Gastrocnemius medialis (tissue), 4 donors: Measurements from ENCODE around the gene KLHL42. TPM values are rescaled to one million over a fixed set of nuclear protein-coding genes. Genes with fewer than 3 reads are reported as not detected.

Experiments used
- ATAC-seq, 2 donors: fragments of 150-250 bp; one replicate each; pipeline ENCODE4 v1.9.1; 2016
- DNase-seq, 2 donors: peaks; one replicate each; pipeline ENCODE4 v3.0.0-alpha.2; 2019
- H3K27ac ChIP-seq, 4 donors: fragments of 200-600 bp; sonication (generic); 1 replicate in 1 of 4; 2 replicates in 3 of 4; pipeline ENCODE4 v1.5.1; 2016 to 2018; ENCODE audit warnings: mild to moderate bottlenecking in 2 of 4, moderate library complexity in 1 of 4
- H3K27me3 ChIP-seq, 3 donors: fragments of 200-600 bp; sonication (generic) in 2 of 3; 1 replicate in 1 of 3; 2 replicates in 2 of 3; pipeline versions ENCODE4 v1.5.1 to v1.6.0; 2016 to 2019; ENCODE audit warnings: mild to moderate bottlenecking in 1 of 3, moderate library complexity in 1 of 3
- H3K36me3 ChIP-seq, 2 donors: fragments of 200-600 bp; sonication (generic) in 1 of 2; one replicate each; pipeline ENCODE4 v1.5.1; 2017 to 2018
- H3K4me1 ChIP-seq, 2 donors: fragments of 200-600 bp; sonication (generic) in 1 of 2; one replicate each; pipeline ENCODE4 v1.5.1; 2016 to 2017; ENCODE audit warnings: mild to moderate bottlenecking in 2 of 2
- H3K4me3 ChIP-seq, 4 donors: fragments of 200-600 bp; sonication (generic) in 3 of 4; 1 replicate in 1 of 4; 2 replicates in 3 of 4; pipeline ENCODE4 v1.5.1; 2016 to 2019; ENCODE audit warnings: mild to moderate bottlenecking in 2 of 4
- H3K9me3 ChIP-seq, 3 donors: fragments of 200-600 bp; sonication (generic) in 2 of 3; 1 replicate in 1 of 3; 2 replicates in 2 of 3; pipeline ENCODE4 v1.5.1; 2016 to 2019
- CTCF ChIP-seq, 5 experiments: fragments of 450-650 bp in 3 of 5; fragments of 200-600 bp in 2 of 5; sonication (generic) in 2 of 5; IDR thresholded peaks in 4 of 5; conservative IDR thresholded peaks in 1 of 5; 1 replicate in 4 of 5; 2 replicates in 1 of 5; pipeline ENCODE4 v1.5.1; 2016 to 2019; ENCODE audit warnings: antibody characterized with exemption in 5 of 5, mild to moderate bottlenecking in 3 of 5, moderate library complexity in 3 of 5
- POLR2A ChIP-seq, 2 donors: fragments of 450-650 bp; IDR thresholded peaks; one replicate each; pipeline ENCODE4 v1.6.1; 2017; ENCODE audit warnings: antibody characterized with exemption in 2 of 2, mild to moderate bottlenecking in 2 of 2, moderate library complexity in 2 of 2
- in situ Hi-C, 4 donors: fragments of 200-750 bp; cut with MboI; loops; one replicate each; pipeline versions ENCODE4 v1.15.0 to v1.8.0; 2017; ENCODE audit warnings: low sequenced_read_pairs in 4 of 4
- intact Hi-C: fragments of 100-400 bp; cut with DNase I; formaldehyde crosslinking; loops from one replicate; pipeline ENCODE4 v1.15.1; 2023; ENCODE audit warnings: low total_unique reads
- total RNA-seq, 4 donors: library from RNA; depleted of rRNA; stranded (reverse); fragments of >200 nt; gene quantifications; one replicate each; pipeline versions ENCODE4 v1.1.0 to v1.2.3, GENCODE V29; 2016

KLHL42 gene
- total RNA-seq, 4 donors from 2014 or later = 3.4 to 6.2 (median 4.4) TPM

GRCh38 chr12:27823038-27823437, 43.0 kb downstream of the KLHL42 start:
- Histone ChIP-seq H3K4me1 (no peaks in the 10 kb centered on the region), H3K9me3 (no peaks in the 10 kb centered on the region)
- in situ Hi-C loops = no loop called here

GRCh38 chr12:27824126-27824842, 44.3 kb downstream of the KLHL42 start:
- no peak for TF ChIP-seq POLR2A (IDR thresholded peaks at IDR 0.05)
- TF ChIP-seq CTCF (IDR thresholded peaks at IDR 0.05 in 4 of 5, conservative IDR thresholded peaks at IDR 0.05 in 1 of 5) = no peak
- no peaks in the 10 kb centered on the region for H3K36me3 ChIP-seq
- H3K9me3 ChIP-seq = no peaks in the 10 kb centered on the region
- intact Hi-C loops = loop anchor here (5.0 kb wide), 2 partner anchors 92 to 118 kb away; no protein-coding TSS in a partner anchor
- H3K4me3 ChIP-seq = no peak overlapping the region
- in situ Hi-C loops = no loop called here
- H3K4me1 ChIP-seq = no peaks in the 10 kb centered on the region
- no peak overlapping the region for H3K27ac ChIP-seq
- no peak for DNase-seq
- no peak for ATAC-seq
- no peaks in the 10 kb centered on the region for H3K27me3 ChIP-seq

More at GRCh38 chr12:27823038-27823437, 43.0 kb downstream of the KLHL42 start:
- ATAC-seq = no peak
- intact Hi-C loops = loop anchor here (5.0 kb wide), 2 partner anchors 91 to 119 kb away; no protein-coding TSS in a partner anchor
- Histone ChIP-seq H3K27me3 (no peaks in the 10 kb centered on the region), H3K4me3 (no peak overlapping the region), H3K27ac (no peak overlapping the region), H3K36me3 (no peaks in the 10 kb centered on the region)
- TF ChIP-seq CTCF (IDR thresholded peaks at IDR 0.05 in 4 of 5, conservative IDR thresholded peaks at IDR 0.05 in 1 of 5) (no peak), POLR2A (IDR thresholded peaks at IDR 0.05) (no peak)
- no peak for DNase-seq

- no peak overlapping the region for H3K27ac ChIP-seq
- intact Hi-C loops (no loop called here), in situ Hi-C loops (no loop called here)
Observed at GRCh38 chr12:27826076-27826475, 46.0 kb downstream of the KLHL42 start.

GRCh38 chr12:27828196-27828595, 48.2 kb downstream of the KLHL42 start:
- DNase-seq (no peak), ATAC-seq (no peak)
- no peak for TF ChIP-seq CTCF (IDR thresholded peaks at IDR 0.05 in 4 of 5, conservative IDR thresholded peaks at IDR 0.05 in 1 of 5)
- TF ChIP-seq POLR2A (IDR thresholded peaks at IDR 0.05) = no peak
- no peak overlapping the region for H3K4me3 ChIP-seq
- H3K27ac ChIP-seq = no peak overlapping the region
- no peaks in the 10 kb centered on the region for H3K36me3 ChIP-seq
- in situ Hi-C loops = no loop called here
- H3K9me3 ChIP-seq = no peaks in the 10 kb centered on the region
- H3K4me1 ChIP-seq = no peaks in the 10 kb centered on the region
- intact Hi-C loops = no loop called here
- no peaks in the 10 kb centered on the region for H3K27me3 ChIP-seq

More at GRCh38 chr12:27826076-27826475, 46.0 kb downstream of the KLHL42 start:
- no peak for ATAC-seq
- no peak for TF ChIP-seq CTCF (IDR thresholded peaks at IDR 0.05 in 4 of 5, conservative IDR thresholded peaks at IDR 0.05 in 1 of 5)
- TF ChIP-seq POLR2A (IDR thresholded peaks at IDR 0.05) = no peak
- DNase-seq = no peak
- Histone ChIP-seq H3K4me1 (no peaks in the 10 kb centered on the region), H3K4me3 (no peak overlapping the region), H3K36me3 (no peaks in the 10 kb centered on the region), H3K27me3 (no peaks in the 10 kb centered on the region), H3K9me3 (no peaks in the 10 kb centered on the region)
